Measurements from ENCODE around the gene RCL1. TPM values are rescaled to one million over a fixed set of nuclear protein-coding genes. Genes with fewer than 3 reads are reported as not detected.
A peak's percentile ranks its signal among the peaks of the same experiment; 100 is the strongest.

Gene RCL1
- total RNA-seq, 3 donors from 2014 or later = 12.0 to 13.3 (median 12.4) TPM

DNA sequence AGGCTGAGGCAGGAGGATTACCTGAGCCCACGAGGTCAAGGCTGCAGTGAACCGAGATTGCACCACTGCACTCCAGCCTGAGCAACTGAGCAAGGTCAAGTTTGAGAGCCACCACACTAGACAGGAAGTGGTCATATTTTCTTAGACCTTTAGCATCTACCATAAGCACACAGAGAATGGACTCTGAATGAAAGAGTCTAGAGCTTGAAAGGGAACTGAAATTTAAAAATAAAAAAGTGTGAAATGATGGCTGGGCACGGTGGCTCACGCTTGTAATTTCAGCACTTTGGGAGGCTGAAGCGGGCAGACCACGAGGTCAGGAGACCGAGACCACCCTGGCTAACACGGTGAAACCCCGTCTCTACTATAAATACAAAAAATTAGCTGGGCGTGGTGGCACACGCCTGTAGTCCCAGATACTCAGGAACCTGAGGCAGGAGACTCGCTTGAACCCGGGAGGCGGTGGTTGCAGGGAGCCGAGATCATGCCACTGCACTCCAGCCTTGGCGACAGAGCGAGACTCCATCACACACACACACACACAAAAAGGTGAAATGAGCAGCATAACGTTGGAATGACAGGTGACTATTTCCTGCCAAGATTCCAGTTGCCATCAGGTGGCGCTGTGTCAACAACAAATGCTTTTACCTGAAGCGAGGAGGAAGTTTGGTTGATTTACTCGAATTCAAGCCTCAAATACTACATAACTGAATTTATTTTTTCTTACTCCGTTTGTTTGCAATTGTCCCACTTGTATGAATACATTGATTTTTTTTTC, 30.4 kb upstream of the RCL1 start:
- Histone ChIP-seq H3K9me3 (no peaks in the 10 kb centered on the region), H3K4me3 (no peak overlapping the region), H3K36me3 (ENCODE audit: low read depth) (no peaks in the 10 kb centered on the region), H3K4me1 (ENCODE audit: low read depth) (peaks cover 12% of the 10 kb centered on the region)
- DNase-seq (peak; percentile 63 to 95 (median 86)), ATAC-seq (peak; percentile 89)
- peak; percentile 59 for TF ChIP-seq CTCF (IDR thresholded peaks at IDR 0.05)
- intact Hi-C loops (cut with DNase I, micrococcal nuclease) = loop anchor here (10.0 kb wide), 1 partner anchor 223 kb away; the partner anchor contains the start of gene JAK2 (in 2 of the 2)

- H3K4me1 ChIP-seq (ENCODE audit: low read depth) = peaks cover 12% of the 10 kb centered on the region
- H3K9me3 ChIP-seq = no peaks in the 10 kb centered on the region
- no peak overlapping the region for H3K4me3 ChIP-seq
- peak; percentile 90 for ATAC-seq
- peak in 2 of 3 donors; percentile 63 to 71 for DNase-seq
- no peak for TF ChIP-seq CTCF (IDR thresholded peaks at IDR 0.05)
- intact Hi-C loops (cut with DNase I, micrococcal nuclease) = loop anchor here (10.0 kb wide), 1 partner anchor 222 kb away; the partner anchor contains the start of gene JAK2 (in 2 of the 2)
- H3K36me3 ChIP-seq (ENCODE audit: low read depth) = no peaks in the 10 kb centered on the region
Observed at GRCh38 chr9:4762886-4763541, 29.7 kb upstream of the RCL1 start.

DNA sequence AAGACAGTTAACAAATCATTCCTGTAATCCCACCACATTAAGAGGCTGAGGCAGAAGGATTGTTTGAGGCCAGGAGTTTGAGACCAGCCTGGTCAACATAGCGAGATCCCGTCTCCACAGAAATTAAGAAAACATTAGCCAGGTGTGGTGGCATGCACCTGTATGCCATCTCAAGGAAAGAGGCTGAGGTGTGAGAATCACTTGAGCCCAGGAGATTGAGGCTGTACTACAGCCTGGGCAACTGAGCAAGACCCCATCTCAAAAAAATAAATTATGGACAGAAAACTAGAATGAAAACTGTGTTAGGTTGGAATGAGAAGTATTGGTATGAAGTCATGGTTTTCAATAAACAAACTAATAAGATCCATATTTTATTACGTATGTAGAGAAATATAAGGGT, 28.7 kb upstream of the RCL1 start:
- Histone ChIP-seq H3K4me1 (ENCODE audit: low read depth) (peaks cover 12% of the 10 kb centered on the region), H3K9me3 (no peaks in the 10 kb centered on the region), H3K36me3 (ENCODE audit: low read depth) (no peaks in the 10 kb centered on the region), H3K4me3 (no peak overlapping the region)
- no peak for DNase-seq
- intact Hi-C loops (cut with DNase I, micrococcal nuclease) = loop anchor here (10.0 kb wide), 1 partner anchor 221 kb away; the partner anchor contains the start of gene JAK2 (in 2 of the 2)
- ATAC-seq = no peak
- TF ChIP-seq CTCF (IDR thresholded peaks at IDR 0.05) = no peak

- ATAC-seq (peak; percentile 81), DNase-seq (no peak)
- Histone ChIP-seq H3K4me3 (no peak overlapping the region), H3K4me1 (ENCODE audit: low read depth) (no peaks in the 10 kb centered on the region), H3K36me3 (ENCODE audit: low read depth) (no peaks in the 10 kb centered on the region), H3K9me3 (no peaks in the 10 kb centered on the region)
- no peak for TF ChIP-seq CTCF (IDR thresholded peaks at IDR 0.05)
- intact Hi-C loops (cut with DNase I, micrococcal nuclease) = loop anchor here (10.0 kb wide), 1 partner anchor 216 kb away; the partner anchor contains the start of gene JAK2 (in 2 of the 2)
Observed at GRCh38 chr9:4768681-4769080, 24.1 kb upstream of the RCL1 start.

DNA sequence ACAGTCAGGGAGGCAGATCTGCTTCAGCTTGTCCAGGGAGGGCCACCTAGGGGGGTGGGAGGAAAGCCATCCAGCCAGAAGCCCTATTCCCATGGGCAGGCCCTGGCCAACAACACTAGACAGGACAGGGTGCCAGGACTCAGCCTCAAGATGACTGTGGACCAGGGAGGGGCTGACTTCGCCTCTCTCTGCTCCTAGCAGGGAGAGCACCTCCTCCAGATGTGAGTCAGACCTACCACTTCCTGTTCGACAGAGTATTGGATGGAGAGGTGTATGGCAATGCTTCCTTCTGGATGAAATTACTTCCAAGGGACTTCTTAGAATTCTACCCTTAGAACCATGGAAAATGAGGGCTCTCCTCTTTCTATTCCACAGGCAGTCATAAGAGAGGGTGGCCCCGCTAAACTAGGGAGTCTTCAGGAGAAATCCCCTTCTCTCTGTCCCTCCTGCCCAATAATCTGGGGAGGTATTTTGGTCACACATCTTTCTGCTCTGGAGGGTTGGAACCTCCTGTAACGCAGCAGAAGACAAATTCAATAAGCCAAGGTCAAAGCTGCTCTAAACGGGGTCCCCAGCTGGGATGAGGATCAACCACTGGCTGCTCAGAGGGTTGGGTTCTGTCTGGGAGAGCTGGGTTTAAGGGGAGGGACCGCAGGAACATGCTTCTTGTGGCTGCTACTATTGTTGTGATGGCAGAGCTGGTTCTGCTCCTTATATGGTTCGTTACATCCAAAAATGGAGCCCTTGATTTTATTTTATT, 23.2 kb upstream of the RCL1 start:
- H3K36me3 ChIP-seq (ENCODE audit: low read depth) = no peaks in the 10 kb centered on the region
- ATAC-seq (peak; percentile 78), DNase-seq (no peak)
- H3K9me3 ChIP-seq = no peaks in the 10 kb centered on the region
- H3K4me3 ChIP-seq = no peak overlapping the region
- no peaks in the 10 kb centered on the region for H3K4me1 ChIP-seq (ENCODE audit: low read depth)
- intact Hi-C loops (cut with DNase I, micrococcal nuclease) = loop anchor here (10.0 kb wide), 1 partner anchor 215 kb away; the partner anchor contains the start of gene JAK2 (in 2 of the 2)
- TF ChIP-seq CTCF (IDR thresholded peaks at IDR 0.05) = no peak

Data from mucosa of descending colon (tissue), 3 donors.